GM10266 (cell line): ENCODE measurements around the gene IKZF3.

Experiments
- DNase-seq: peaks from one replicate; pipeline ENCODE4 v3.0.0; 2012; ENCODE audit errors: extremely low spot score
- CTCF ChIP-seq: IDR thresholded peaks from 2 replicates; pipeline ENCODE4 v1.5.1; 2012; ENCODE audit warnings: mild to moderate bottlenecking, low read depth; ENCODE audit not compliant: control insufficient read depth, insufficient read depth; ENCODE audit errors: missing control alignments

Gene IKZF3

GRCh38 chr17:39838784-39839183, 25.3 kb downstream of the IKZF3 start:
- TF ChIP-seq CTCF: no peak
- DNase-seq: no peak

- DNase-seq: no peak
- no peak for TF ChIP-seq CTCF
Measured at GRCh38 chr17:39838057-39838456, 26.1 kb downstream of the IKZF3 start.

GRCh38 chr17:39836117-39836516, 28.0 kb downstream of the IKZF3 start:
- no peak for DNase-seq

GRCh38 chr17:39835038-39835786, 28.9 kb downstream of the IKZF3 start:
- no peak for DNase-seq
- no peak for TF ChIP-seq CTCF

More at GRCh38 chr17:39836117-39836516, 28.0 kb downstream of the IKZF3 start:
- TF ChIP-seq CTCF: no peak

GRCh38 chr17:39834017-39834416, 30.1 kb downstream of the IKZF3 start:
- DNase-seq: no peak
- TF ChIP-seq CTCF: no peak

- no peak for DNase-seq
- no peak for TF ChIP-seq CTCF
Measured at GRCh38 chr17:39831588-39831987, 32.5 kb downstream of the IKZF3 start.

- no peak for DNase-seq
Measured at GRCh38 chr17:39828443-39828842, 35.7 kb downstream of the IKZF3 start.

More at GRCh38 chr17:39828443-39828842, 35.7 kb downstream of the IKZF3 start:
- TF ChIP-seq CTCF: no peak
